Keratinocyte (primary cell): Measurements from ENCODE around the gene DCTN4. TPM values are rescaled to one million over a fixed set of nuclear protein-coding genes. Genes with fewer than 3 reads are reported as not detected.

ENCODE experiments used
- DNase-seq: peaks from one replicate; pipeline ENCODE4 v3.0.0-alpha.2; 2011; ENCODE audit warnings: low read depth, missing footprints, low spot score
- FAIRE-seq: peaks from 2 replicates; lab custom pipeline; 2011; peaks lifted over from hg19 to GRCh38; lab: Jason Lieb, UNC
- H2AFZ ChIP-seq: 2 replicates; pipeline ENCODE4 v1.6.0; 2012; ENCODE audit warnings: low read length, control low read depth, inconsistent platforms; ENCODE audit not compliant: control insufficient read depth
- H3K27ac ChIP-seq: 2 replicates; pipeline ENCODE4 v1.5.1; 2011; ENCODE audit warnings: low read length; ENCODE audit not compliant: control insufficient read depth, insufficient read depth
- H3K27me3 ChIP-seq: 3 replicates; pipeline ENCODE4 v1.6.0; 2011; ENCODE audit warnings: low read length; ENCODE audit not compliant: control insufficient read depth, insufficient read depth; ENCODE audit errors: extremely low read depth
- H3K36me3 ChIP-seq, 2 experiments: 2 replicates in 1 of 2; 3 replicates in 1 of 2; pipeline ENCODE4 v1.5.1; 2011; ENCODE audit warnings: low read length in 2 of 2, mild to moderate bottlenecking in 1 of 2; ENCODE audit not compliant: control insufficient read depth in 2 of 2, insufficient read depth in 2 of 2; ENCODE audit errors: extremely low read depth in 1 of 2
- H3K4me1 ChIP-seq: 3 replicates; pipeline ENCODE4 v1.5.1; 2011; ENCODE audit warnings: low read length; ENCODE audit not compliant: control insufficient read depth, insufficient read depth; ENCODE audit errors: extremely low read depth
- H3K4me2 ChIP-seq: 3 replicates; pipeline ENCODE4 v1.6.0; 2011; ENCODE audit warnings: low read depth, low read length; ENCODE audit not compliant: control insufficient read depth, insufficient read depth; ENCODE audit errors: extremely low read depth
- H3K4me3 ChIP-seq, 3 experiments: fragments of 200-600 bp in 1 of 3; sonication (generic) in 1 of 3; 2 replicates in 2 of 3; 3 replicates in 1 of 3; pipeline ENCODE4 v1.5.1; 2011 to 2016; ENCODE audit warnings: low read length in 3 of 3, mild to moderate bottlenecking in 3 of 3, control low read depth in 2 of 3, inconsistent platforms in 1 of 3, low read depth in 1 of 3, mixed read lengths in 1 of 3, mixed run types in 1 of 3, moderate library complexity in 1 of 3; ENCODE audit not compliant: control insufficient read depth in 2 of 3, insufficient read depth in 2 of 3; ENCODE audit errors: extremely low read depth in 1 of 3
- H3K79me2 ChIP-seq: 2 replicates; pipeline ENCODE4 v1.6.0; 2012; ENCODE audit warnings: low read length; ENCODE audit not compliant: control insufficient read depth, insufficient read depth
- H3K9ac ChIP-seq: 3 replicates; pipeline ENCODE4 v1.6.0; 2011; ENCODE audit warnings: low read length; ENCODE audit not compliant: control insufficient read depth, insufficient read depth; ENCODE audit errors: extremely low read depth
- H3K9me1 ChIP-seq: 3 replicates; pipeline ENCODE4 v1.6.0; 2011; ENCODE audit warnings: low read length; ENCODE audit not compliant: control insufficient read depth, insufficient read depth; ENCODE audit errors: extremely low read depth
- H3K9me3 ChIP-seq: 2 replicates; pipeline ENCODE4 v1.5.1; 2012; ENCODE audit warnings: low read depth, low read length; ENCODE audit not compliant: control insufficient read depth
- H4K20me1 ChIP-seq: 3 replicates; pipeline ENCODE4 v1.6.0; 2011; ENCODE audit warnings: low read length; ENCODE audit not compliant: control insufficient read depth, insufficient read depth; ENCODE audit errors: extremely low read depth
- CTCF ChIP-seq, 3 experiments: IDR thresholded peaks in 1 of 3; conservative IDR thresholded peaks in 1 of 3; optimal IDR thresholded peaks in 1 of 3; 2 replicates in 2 of 3; 3 replicates in 1 of 3; pipeline versions ENCODE3 to v1.5.1; 2011; ENCODE audit warnings: low read length in 3 of 3, mild to moderate bottlenecking in 3 of 3, moderate library complexity in 2 of 3, control low read depth in 1 of 3, inconsistent platforms in 1 of 3; ENCODE audit not compliant: insufficient read depth in 2 of 3; ENCODE audit errors: extremely low read depth in 1 of 3
- EZH2 ChIP-seq: IDR thresholded peaks from one replicate; pipeline ENCODE4 v1.6.1; 2012; ENCODE audit warnings: inconsistent platforms, mild to moderate bottlenecking, low read length, moderate library complexity
- dilution Hi-C: fragments of 300-500 bp; cut with MboI; formaldehyde crosslinking; loops from one replicate; pipeline ENCODE4 v1.7.0; 2020; ENCODE audit warnings: low sequenced_read_pairs; ENCODE audit not compliant: extremely low pct_ligation_motif_present
- polyA plus RNA-seq, 5 experiments: library from polyadenylated mRNA; depleted of rRNA in 3 of 5; stranded (reverse) in 3 of 5; stranded (forward) in 1 of 5; unstranded in 1 of 5; fragments of >200 nt; gene quantifications; 1 replicate in 1 of 5; 2 replicates in 3 of 5; 3 replicates in 1 of 5; pipeline versions ENCODE4 v1.2.1 to v1.2.3, GENCODE V29; 2011 to 2012; ENCODE audit warnings: missing spikeins in 2 of 5, low read depth in 1 of 5, low replicate concordance in 1 of 5

DCTN4 gene
- polyA plus RNA-seq, 1 donor (not counting 4 experiments of a cell fraction or from before 2014, with no cell fraction given) = 44.3 TPM

GRCh38 chr5:150692276-150692675, 66.5 kb downstream of the DCTN4 start:
- Histone ChIP-seq H3K27ac (no peak overlapping the region), H3K4me3 (no peak overlapping the region), H4K20me1 (no peaks in the 10 kb centered on the region), H3K4me1 (no peaks in the 10 kb centered on the region), H3K4me2 (no peak overlapping the region), H3K79me2 (no peaks in the 10 kb centered on the region), H3K36me3 (peaks cover 26 to 57% of the 10 kb centered on the region in 2 experiments), H3K9me1 (no peaks in the 10 kb centered on the region), H3K9ac (no peak overlapping the region), H2AFZ (no peak overlapping the region), H3K27me3 (no peaks in the 10 kb centered on the region), H3K9me3 (no peaks in the 10 kb centered on the region)
- dilution Hi-C loops = no loop called here
- FAIRE-seq (no peak), DNase-seq (no peak)
- no peak for TF ChIP-seq EZH2
- TF ChIP-seq CTCF (optimal IDR thresholded peaks at IDR 0.05 in 1 of 3, IDR thresholded peaks at IDR 0.05 in 1 of 3, conservative IDR thresholded peaks at IDR 0.05 in 1 of 3; ENCODE audit: extremely low read depth in 1 of 3, insufficient read depth in 2 of 3, low read length in 3 of 3) = no peak

- Histone ChIP-seq H3K27me3 (no peaks in the 10 kb centered on the region), H3K4me3 (no peak overlapping the region), H2AFZ (no peak overlapping the region), H3K36me3 (peaks cover 16 to 46% of the 10 kb centered on the region in 2 experiments), H4K20me1 (no peaks in the 10 kb centered on the region), H3K27ac (no peak overlapping the region), H3K9me3 (no peaks in the 10 kb centered on the region), H3K4me1 (no peaks in the 10 kb centered on the region), H3K79me2 (no peaks in the 10 kb centered on the region), H3K4me2 (no peak overlapping the region), H3K9me1 (no peaks in the 10 kb centered on the region), H3K9ac (no peak overlapping the region)
- FAIRE-seq (no peak), DNase-seq (no peak)
- TF ChIP-seq EZH2 (no peak), CTCF (optimal IDR thresholded peaks at IDR 0.05 in 1 of 3, IDR thresholded peaks at IDR 0.05 in 1 of 3, conservative IDR thresholded peaks at IDR 0.05 in 1 of 3; ENCODE audit: extremely low read depth in 1 of 3, insufficient read depth in 2 of 3, low read length in 3 of 3) (no peak)
- dilution Hi-C loops = no loop called here
These were observed 68.1 kb downstream of the DCTN4 start for GRCh38 chr5:150690760-150691159.
